ENCODE measurements around the gene SIVA1. TPM values are rescaled to one million over a fixed set of nuclear protein-coding genes. Genes with fewer than 3 reads are reported as not detected.

The SIVA1 gene
- total and polyA plus RNA-seq, 9 of the 15 experiments (the other 6 are each of a cell fraction or from before 2014, with no cell fraction given), result 4.2 to 186 (median 54.2) TPM

- TF ChIP-seq HMG20B (CRISPR knock-in tag; IDR thresholded peaks at IDR 0.05) (no peak), ZBTB7A (IDR thresholded peaks at IDR 0.05; ENCODE audit: borderline replicate concordance, control insufficient read depth, low read depth, low read length) (no peak), NFYB (IDR thresholded peaks at IDR 0.05; ENCODE audit: extremely low read depth, insufficient read length) (peak; percentile 30), HNRNPLL (IDR thresholded peaks at IDR 0.05; ENCODE audit: low read depth, low read length, poor library complexity, severe bottlenecking) (no peak), ARID1B (IDR thresholded peaks at IDR 0.05) (0 out of 2 replicates have a peak, but pooled peaks have one; percentile 3), TEAD1 (CRISPR knock-in tag; IDR thresholded peaks at IDR 0.05) (0 out of 4 replicates have a peak, but pooled peaks of 1 of the 2 experiments have one; percentile 8), SUPT5H (IDR thresholded peaks at IDR 0.05) (peak; percentile 71), SMAD2 (IDR thresholded peaks at IDR 0.05; ENCODE audit: low read depth, low read length) (no peak), SRSF9 (IDR thresholded peaks at IDR 0.05; ENCODE audit: borderline replicate concordance, low read depth, low read length) (no peak), CLOCK (CRISPR knock-in tag; IDR thresholded peaks at IDR 0.05; ENCODE audit: borderline replicate concordance) (no peak), PML (IDR thresholded peaks at IDR 0.05; ENCODE audit: low read length) (peak; percentile 36; the same call in 1 of the 2 replicates), FOXO4 (CRISPR knock-in tag; IDR thresholded peaks at IDR 0.05) (no peak), ZNF707 (CRISPR knock-in tag; conservative IDR thresholded peaks at IDR 0.05) (no peak), ZNF507 (tag; conservative IDR thresholded peaks at IDR 0.05) (no peak), BRD9 (IDR thresholded peaks at IDR 0.05; ENCODE audit: low read depth, partially characterized antibody) (no peak), BCL6 (CRISPR knock-in tag; IDR thresholded peaks at IDR 0.05) (no peak), ASH1L (IDR thresholded peaks at IDR 0.05; ENCODE audit: borderline replicate concordance, low read depth, partially characterized antibody) (no peak), RBFOX2 (IDR thresholded peaks at IDR 0.05; ENCODE audit: low read depth, low read length) (peak; percentile 70), TARDBP (IDR thresholded peaks at IDR 0.05) (no peak), ETV6 (IDR thresholded peaks at IDR 0.05; ENCODE audit: borderline replicate concordance in 1 of 2, low read depth in 2 of 2, low read length in 1 of 2) (no peak), ETV6 (CRISPR knock-in tag; IDR thresholded peaks at IDR 0.05; ENCODE audit: borderline replicate concordance) (no peak), NR2C1 (IDR thresholded peaks at IDR 0.05) (no peak), NR2C1 (tag; IDR thresholded peaks at IDR 0.05) (no peak), DPF2 (IDR thresholded peaks at IDR 0.05) (peak; percentile 9; the same call in 1 of the 2 replicates), HDAC3 (IDR thresholded peaks at IDR 0.05; ENCODE audit: borderline replicate concordance, partially characterized antibody) (no peak)
- TF ChIP-seq, protein P1, sequence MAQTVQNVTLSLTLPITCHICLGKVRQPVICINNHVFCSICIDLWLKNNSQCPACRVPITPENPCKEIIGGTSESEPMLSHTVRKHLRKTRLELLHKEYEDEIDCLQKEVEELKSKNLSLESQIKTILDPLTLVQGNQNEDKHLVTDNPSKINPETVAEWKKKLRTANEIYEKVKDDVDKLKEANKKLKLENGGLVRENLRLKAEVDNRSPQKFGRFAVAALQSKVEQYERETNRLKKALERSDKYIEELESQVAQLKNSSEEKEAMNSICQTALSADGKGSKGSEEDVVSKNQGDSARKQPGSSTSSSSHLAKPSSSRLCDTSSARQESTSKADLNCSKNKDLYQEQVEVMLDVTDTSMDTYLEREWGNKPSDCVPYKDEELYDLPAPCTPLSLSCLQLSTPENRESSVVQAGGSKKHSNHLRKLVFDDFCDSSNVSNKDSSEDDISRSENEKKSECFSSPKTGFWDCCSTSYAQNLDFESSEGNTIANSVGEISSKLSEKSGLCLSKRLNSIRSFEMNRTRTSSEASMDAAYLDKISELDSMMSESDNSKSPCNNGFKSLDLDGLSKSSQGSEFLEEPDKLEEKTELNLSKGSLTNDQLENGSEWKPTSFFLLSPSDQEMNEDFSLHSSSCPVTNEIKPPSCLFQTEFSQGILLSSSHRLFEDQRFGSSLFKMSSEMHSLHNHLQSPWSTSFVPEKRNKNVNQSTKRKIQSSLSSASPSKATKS (CRISPR knock-in tag; IDR thresholded peaks at IDR 0.05), result no peak
These were observed 568 bp upstream of the SIVA1 start (continued) for GRCh38 chr14:104752423-104752734.

All from K562 (cell line).